Activated naive CD4-positive, alpha-beta T cell treated with anti-CD3 and anti-CD28 coated beads for 36 hours (primary cell): ENCODE results near the gene SSTR5. TPM values are rescaled to one million over a fixed set of nuclear protein-coding genes. Genes with fewer than 3 reads are reported as not detected.
A peak's percentile ranks its signal among the peaks of the same experiment; 100 is the strongest.
"Not testable (repeated sequence)": the region's sequence is repeated elsewhere in the genome, so short reads cannot be mapped to it uniquely, and the experiment has no call there.

Experiments
- CTCF ChIA-PET: fragments of 350-600 bp; sonication (Branson Sonifier 250); formaldehyde crosslinking; loops from one replicate; lab custom pipeline; 2021; ENCODE audit warnings: antibody characterized with exemption; lab: Charles Lee
- DNase-seq: peaks from one replicate; pipeline ENCODE4 v3.0.0-alpha.2; 2020
- H3K27ac Mint-ChIP-seq: one replicate; pipeline ENCODE4 v1.8.0; 2021; ENCODE audit warnings: mild to moderate bottlenecking, mixed read lengths
- H3K27me3 Mint-ChIP-seq: one replicate; pipeline ENCODE4 v1.8.0; 2021; ENCODE audit warnings: low read depth, mixed read lengths
- H3K36me3 Mint-ChIP-seq: one replicate; pipeline ENCODE4 v1.8.0; 2021; ENCODE audit warnings: low read depth, mixed read lengths
- H3K4me1 Mint-ChIP-seq: one replicate; pipeline ENCODE4 v1.8.0; 2021; ENCODE audit warnings: low read depth, mixed read lengths
- H3K4me3 Mint-ChIP-seq: one replicate; pipeline ENCODE4 v1.8.0; 2021; ENCODE audit warnings: mild to moderate bottlenecking, moderate library complexity, mixed read lengths
- H3K9me3 Mint-ChIP-seq: one replicate; pipeline ENCODE4 v1.8.0; 2021; ENCODE audit warnings: mixed read lengths
- intact Hi-C: fragments of 100-400 bp; cut with micrococcal nuclease; formaldehyde crosslinking; loops from one replicate; pipeline ENCODE4 v1.15.1; 2023
- total RNA-seq, 2 experiments: library from RNA; stranded (reverse); gene quantifications; one replicate each; pipeline ENCODE4 v1.2.3, GENCODE V29; 2021

The SSTR5 gene
- total RNA-seq, 2 experiments from 2014 or later: not detected

GRCh38 chr16:1092685-1093283 is 20.2 kb downstream of the SSTR5 start:
- H3K4me3 Mint-ChIP-seq, intact Hi-C loops, H3K9me3 Mint-ChIP-seq, H3K27me3 Mint-ChIP-seq, H3K27ac Mint-ChIP-seq, CTCF ChIA-PET, DNase-seq, H3K36me3 Mint-ChIP-seq, H3K4me1 Mint-ChIP-seq: not testable (repeated sequence)

- Mint-ChIP-seq H3K4me1 (no peaks in the 10 kb centered on the region), H3K4me3 (no peak overlapping the region), H3K27me3 (no peaks in the 10 kb centered on the region), H3K27ac (no peak overlapping the region), H3K9me3 (peaks cover 3% of the 10 kb centered on the region), H3K36me3 (no peaks in the 10 kb centered on the region)
- peak; percentile 21 for DNase-seq
- CTCF ChIA-PET: no interaction called here
- intact Hi-C loops: no loop called here
These were observed 21.0 kb downstream of the SSTR5 start for GRCh38 chr16:1093284-1094123.

- H3K9me3 Mint-ChIP-seq: peaks cover 3% of the 10 kb centered on the region
- DNase-seq: no peak
- intact Hi-C loops: no loop called here
- no peak overlapping the region for H3K27ac Mint-ChIP-seq
- H3K27me3 Mint-ChIP-seq: peaks cover under 1% of the 10 kb centered on the region
- H3K4me3 Mint-ChIP-seq: no peak overlapping the region
- no peaks in the 10 kb centered on the region for H3K4me1 Mint-ChIP-seq
- H3K36me3 Mint-ChIP-seq: no peaks in the 10 kb centered on the region
- CTCF ChIA-PET: no interaction called here
These were observed 21.6 kb downstream of the SSTR5 start for GRCh38 chr16:1094124-1094479.

- intact Hi-C loops: no loop called here
- H3K9me3 Mint-ChIP-seq: peaks cover 3% of the 10 kb centered on the region
- H3K36me3 Mint-ChIP-seq: no peaks in the 10 kb centered on the region
- CTCF ChIA-PET: no interaction called here
- no peak overlapping the region for H3K4me3 Mint-ChIP-seq
- no peak for DNase-seq
- H3K27me3 Mint-ChIP-seq: peaks cover 2% of the 10 kb centered on the region
- H3K4me1 Mint-ChIP-seq: no peaks in the 10 kb centered on the region
- no peak overlapping the region for H3K27ac Mint-ChIP-seq
These were observed 22.3 kb downstream of the SSTR5 start for GRCh38 chr16:1094601-1095449.

- CTCF ChIA-PET: interaction anchor here (0.6 kb wide), 1 partner anchor 9 kb away, joined by 3 read pairs; no protein-coding TSS in a partner anchor
- no peak for DNase-seq
- H3K27me3 Mint-ChIP-seq: peaks cover 2% of the 10 kb centered on the region
These were observed 23.1 kb downstream of the SSTR5 start for GRCh38 chr16:1095450-1096168.

GRCh38 chr16:1096169-1097082 is 23.9 kb downstream of the SSTR5 start, which contains the start of gene C1QTNF8:
TSS of gene C1QTNF8 (minus strand) at chr16:1096244. CDS start at chr16:1094922, 1,322 bp downstream.
- intact Hi-C loops: no loop called here
- Mint-ChIP-seq H3K27ac (no peak within 1 kb of the TSS), H3K9me3 (peaks cover 3% of the 10 kb centered on the region), H3K27me3 (peaks cover 2% of the 10 kb centered on the region), H3K36me3 (no peaks in the 10 kb centered on the region), H3K4me1 (no peaks in the 10 kb centered on the region), H3K4me3 (no peak within 1 kb of the TSS)
- no peak for DNase-seq
- CTCF ChIA-PET: interaction anchor here (0.6 kb wide), 1 partner anchor 10 kb away, joined by 3 read pairs; no protein-coding TSS in a partner anchor

More at GRCh38 chr16:1095450-1096168, 23.1 kb downstream of the SSTR5 start:
- H3K4me1 Mint-ChIP-seq: no peaks in the 10 kb centered on the region
- intact Hi-C loops: no loop called here
- peaks cover 3% of the 10 kb centered on the region for H3K9me3 Mint-ChIP-seq
- H3K36me3 Mint-ChIP-seq: no peaks in the 10 kb centered on the region
- no peak overlapping the region for H3K4me3 Mint-ChIP-seq
- no peak overlapping the region for H3K27ac Mint-ChIP-seq

GRCh38 chr16:1097156-1097555 is 24.6 kb downstream of the SSTR5 start:
- H3K27ac Mint-ChIP-seq: no peak overlapping the region
- H3K27me3 Mint-ChIP-seq: peaks cover 2% of the 10 kb centered on the region
- CTCF ChIA-PET: no interaction called here
- intact Hi-C loops: no loop called here
- H3K4me1 Mint-ChIP-seq: no peaks in the 10 kb centered on the region
- DNase-seq: no peak
- H3K4me3 Mint-ChIP-seq: no peak overlapping the region
- H3K36me3 Mint-ChIP-seq: no peaks in the 10 kb centered on the region
- H3K9me3 Mint-ChIP-seq: peaks cover 2% of the 10 kb centered on the region

GRCh38 chr16:1097800-1098199 is 25.3 kb downstream of the SSTR5 start:
- CTCF ChIA-PET: no interaction called here
- intact Hi-C loops: no loop called here
- H3K4me3 Mint-ChIP-seq: no peak overlapping the region
- H3K9me3 Mint-ChIP-seq: no peaks in the 10 kb centered on the region
- no peaks in the 10 kb centered on the region for H3K36me3 Mint-ChIP-seq
- H3K27ac Mint-ChIP-seq: no peak overlapping the region
- no peak for DNase-seq
- peaks cover 2% of the 10 kb centered on the region for H3K27me3 Mint-ChIP-seq
- no peaks in the 10 kb centered on the region for H3K4me1 Mint-ChIP-seq

- no peak for DNase-seq
- intact Hi-C loops: no loop called here
- Mint-ChIP-seq H3K36me3 (no peaks in the 10 kb centered on the region), H3K4me3 (no peak overlapping the region), H3K9me3 (no peaks in the 10 kb centered on the region), H3K4me1 (no peaks in the 10 kb centered on the region), H3K27me3 (peaks cover 2% of the 10 kb centered on the region), H3K27ac (no peak overlapping the region)
- CTCF ChIA-PET: no interaction called here
These were observed 25.9 kb downstream of the SSTR5 start for GRCh38 chr16:1098266-1098991.

GRCh38 chr16:1099189-1100083 is 26.9 kb downstream of the SSTR5 start:
- H3K9me3 Mint-ChIP-seq: no peaks in the 10 kb centered on the region
- no peak for DNase-seq
- intact Hi-C loops: no loop called here
- H3K27me3 Mint-ChIP-seq: peaks cover 5% of the 10 kb centered on the region
- H3K36me3 Mint-ChIP-seq: no peaks in the 10 kb centered on the region
- H3K27ac Mint-ChIP-seq: no peak overlapping the region
- CTCF ChIA-PET: no interaction called here
- no peaks in the 10 kb centered on the region for H3K4me1 Mint-ChIP-seq
- H3K4me3 Mint-ChIP-seq: no peak overlapping the region
